ENCODE data around the gene OCLN.

OCLN gene

DNA sequence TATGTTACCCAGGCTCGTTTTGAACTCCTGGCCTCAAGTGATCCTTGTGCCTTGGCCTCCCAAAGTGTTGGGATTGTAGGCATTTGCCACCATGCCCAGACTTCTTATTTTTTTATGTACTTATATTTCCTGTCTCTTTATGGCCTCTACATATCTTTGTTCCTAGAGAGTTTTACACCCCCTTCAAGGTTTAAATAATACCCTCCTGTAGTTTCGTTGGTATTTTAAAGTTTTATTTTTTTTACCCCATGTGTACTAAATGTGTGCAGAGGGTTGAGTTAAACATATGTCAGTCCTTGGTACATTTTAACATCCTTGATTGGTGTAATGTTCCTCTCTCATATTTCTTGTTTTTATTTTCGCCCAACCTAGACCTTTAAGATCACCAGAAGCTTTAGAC, 29.4 kb downstream of the OCLN start:
- H3K27ac ChIP-seq (replicated peaks), result no peak overlapping the region

DNA sequence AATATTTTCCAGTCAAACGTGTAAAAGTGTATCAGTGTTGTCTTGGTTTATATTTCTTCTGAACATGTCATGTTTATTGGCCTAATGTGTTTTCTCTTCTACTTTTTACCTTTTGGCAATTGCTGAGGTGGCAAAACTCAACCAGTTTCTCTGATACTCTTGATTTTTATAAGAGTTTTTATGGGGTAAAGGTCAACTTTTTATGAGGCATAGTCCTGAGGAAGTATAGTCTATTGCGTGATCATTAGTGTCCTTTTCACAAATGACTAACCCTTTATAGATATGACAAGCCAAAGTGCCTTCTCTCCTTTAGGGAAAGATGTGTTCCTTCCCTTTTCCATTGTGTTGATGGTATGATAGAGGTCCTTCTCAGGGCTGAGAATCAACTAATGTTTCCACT, 32.9 kb downstream of the OCLN start:
- H3K4me3 ChIP-seq (replicated peaks; ENCODE audit: insufficient read depth, low read length), result no peak overlapping the region
- no peaks in the 10 kb centered on the region for H3K27me3 ChIP-seq (ENCODE audit: insufficient read depth, poor library complexity, severe bottlenecking)
- DNase-seq (ENCODE audit: low read depth in 1 of 2, low spot score in 1 of 2), result no peak
- TF ChIP-seq GABPA (IDR thresholded peaks at IDR 0.05; ENCODE audit: low read depth), result no peak
- no peak overlapping the region for H3K27ac ChIP-seq (replicated peaks)

More for the DNA sequence above, 29.4 kb downstream of the OCLN start:
- no peak overlapping the region for H3K4me3 ChIP-seq (replicated peaks; ENCODE audit: insufficient read depth, low read length)
- no peaks in the 10 kb centered on the region for H3K27me3 ChIP-seq (ENCODE audit: insufficient read depth, poor library complexity, severe bottlenecking)
- no peak for DNase-seq (ENCODE audit: low read depth in 1 of 2, low spot score in 1 of 2)
- TF ChIP-seq, protein P1, sequence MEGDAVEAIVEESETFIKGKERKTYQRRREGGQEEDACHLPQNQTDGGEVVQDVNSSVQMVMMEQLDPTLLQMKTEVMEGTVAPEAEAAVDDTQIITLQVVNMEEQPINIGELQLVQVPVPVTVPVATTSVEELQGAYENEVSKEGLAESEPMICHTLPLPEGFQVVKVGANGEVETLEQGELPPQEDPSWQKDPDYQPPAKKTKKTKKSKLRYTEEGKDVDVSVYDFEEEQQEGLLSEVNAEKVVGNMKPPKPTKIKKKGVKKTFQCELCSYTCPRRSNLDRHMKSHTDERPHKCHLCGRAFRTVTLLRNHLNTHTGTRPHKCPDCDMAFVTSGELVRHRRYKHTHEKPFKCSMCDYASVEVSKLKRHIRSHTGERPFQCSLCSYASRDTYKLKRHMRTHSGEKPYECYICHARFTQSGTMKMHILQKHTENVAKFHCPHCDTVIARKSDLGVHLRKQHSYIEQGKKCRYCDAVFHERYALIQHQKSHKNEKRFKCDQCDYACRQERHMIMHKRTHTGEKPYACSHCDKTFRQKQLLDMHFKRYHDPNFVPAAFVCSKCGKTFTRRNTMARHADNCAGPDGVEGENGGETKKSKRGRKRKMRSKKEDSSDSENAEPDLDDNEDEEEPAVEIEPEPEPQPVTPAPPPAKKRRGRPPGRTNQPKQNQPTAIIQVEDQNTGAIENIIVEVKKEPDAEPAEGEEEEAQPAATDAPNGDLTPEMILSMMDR (IDR thresholded peaks at IDR 0.05; ENCODE audit: insufficient read depth, low read length), result no peak
- TF ChIP-seq, protein P2, sequence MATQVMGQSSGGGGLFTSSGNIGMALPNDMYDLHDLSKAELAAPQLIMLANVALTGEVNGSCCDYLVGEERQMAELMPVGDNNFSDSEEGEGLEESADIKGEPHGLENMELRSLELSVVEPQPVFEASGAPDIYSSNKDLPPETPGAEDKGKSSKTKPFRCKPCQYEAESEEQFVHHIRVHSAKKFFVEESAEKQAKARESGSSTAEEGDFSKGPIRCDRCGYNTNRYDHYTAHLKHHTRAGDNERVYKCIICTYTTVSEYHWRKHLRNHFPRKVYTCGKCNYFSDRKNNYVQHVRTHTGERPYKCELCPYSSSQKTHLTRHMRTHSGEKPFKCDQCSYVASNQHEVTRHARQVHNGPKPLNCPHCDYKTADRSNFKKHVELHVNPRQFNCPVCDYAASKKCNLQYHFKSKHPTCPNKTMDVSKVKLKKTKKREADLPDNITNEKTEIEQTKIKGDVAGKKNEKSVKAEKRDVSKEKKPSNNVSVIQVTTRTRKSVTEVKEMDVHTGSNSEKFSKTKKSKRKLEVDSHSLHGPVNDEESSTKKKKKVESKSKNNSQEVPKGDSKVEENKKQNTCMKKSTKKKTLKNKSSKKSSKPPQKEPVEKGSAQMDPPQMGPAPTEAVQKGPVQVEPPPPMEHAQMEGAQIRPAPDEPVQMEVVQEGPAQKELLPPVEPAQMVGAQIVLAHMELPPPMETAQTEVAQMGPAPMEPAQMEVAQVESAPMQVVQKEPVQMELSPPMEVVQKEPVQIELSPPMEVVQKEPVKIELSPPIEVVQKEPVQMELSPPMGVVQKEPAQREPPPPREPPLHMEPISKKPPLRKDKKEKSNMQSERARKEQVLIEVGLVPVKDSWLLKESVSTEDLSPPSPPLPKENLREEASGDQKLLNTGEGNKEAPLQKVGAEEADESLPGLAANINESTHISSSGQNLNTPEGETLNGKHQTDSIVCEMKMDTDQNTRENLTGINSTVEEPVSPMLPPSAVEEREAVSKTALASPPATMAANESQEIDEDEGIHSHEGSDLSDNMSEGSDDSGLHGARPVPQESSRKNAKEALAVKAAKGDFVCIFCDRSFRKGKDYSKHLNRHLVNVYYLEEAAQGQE (IDR thresholded peaks at IDR 0.05; ENCODE audit: insufficient replicate concordance, low read depth), result no peak
- TF ChIP-seq POLR2AphosphoS5 (IDR thresholded peaks at IDR 0.05; ENCODE audit: low read depth) (no peak), GABPA (IDR thresholded peaks at IDR 0.05; ENCODE audit: low read depth) (no peak), SPI1 (IDR thresholded peaks at IDR 0.05; ENCODE audit: borderline replicate concordance, low read depth) (no peak)

DNA sequence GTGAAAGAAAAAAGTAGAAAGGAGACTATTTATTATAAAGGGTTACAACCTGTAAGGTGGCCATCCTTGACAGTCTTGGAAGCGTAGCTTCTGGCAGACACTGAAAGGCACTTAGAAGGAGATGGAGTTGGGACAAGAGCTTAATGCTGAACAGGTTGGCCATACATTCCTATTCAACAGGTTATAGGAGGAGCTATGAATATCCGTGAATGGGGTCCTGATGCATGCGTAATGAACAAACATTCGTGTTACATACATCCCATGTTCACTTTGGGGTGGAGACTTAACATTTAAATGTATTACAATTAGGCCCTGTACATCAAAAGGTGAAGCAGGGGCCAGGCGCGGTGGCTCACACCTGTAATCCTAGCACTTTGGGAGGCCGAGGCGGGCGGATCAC, 34.1 kb downstream of the OCLN start:
- no peak overlapping the region for H3K27ac ChIP-seq (replicated peaks)
- TF ChIP-seq, protein P1 (IDR thresholded peaks at IDR 0.05; ENCODE audit: insufficient read depth, low read length), result no peak
- no peak for TF ChIP-seq SPI1 (IDR thresholded peaks at IDR 0.05; ENCODE audit: borderline replicate concordance, low read depth)
- TF ChIP-seq GABPA (IDR thresholded peaks at IDR 0.05; ENCODE audit: low read depth), result no peak
- TF ChIP-seq, protein P2 (IDR thresholded peaks at IDR 0.05; ENCODE audit: insufficient replicate concordance, low read depth), result no peak
- TF ChIP-seq POLR2AphosphoS5 (IDR thresholded peaks at IDR 0.05; ENCODE audit: low read depth), result no peak
- H3K27me3 ChIP-seq (ENCODE audit: insufficient read depth, poor library complexity, severe bottlenecking), result no peaks in the 10 kb centered on the region
- no peak overlapping the region for H3K4me3 ChIP-seq (replicated peaks; ENCODE audit: insufficient read depth, low read length)
- no peak for DNase-seq (ENCODE audit: low read depth in 1 of 2, low spot score in 1 of 2)

DNA sequence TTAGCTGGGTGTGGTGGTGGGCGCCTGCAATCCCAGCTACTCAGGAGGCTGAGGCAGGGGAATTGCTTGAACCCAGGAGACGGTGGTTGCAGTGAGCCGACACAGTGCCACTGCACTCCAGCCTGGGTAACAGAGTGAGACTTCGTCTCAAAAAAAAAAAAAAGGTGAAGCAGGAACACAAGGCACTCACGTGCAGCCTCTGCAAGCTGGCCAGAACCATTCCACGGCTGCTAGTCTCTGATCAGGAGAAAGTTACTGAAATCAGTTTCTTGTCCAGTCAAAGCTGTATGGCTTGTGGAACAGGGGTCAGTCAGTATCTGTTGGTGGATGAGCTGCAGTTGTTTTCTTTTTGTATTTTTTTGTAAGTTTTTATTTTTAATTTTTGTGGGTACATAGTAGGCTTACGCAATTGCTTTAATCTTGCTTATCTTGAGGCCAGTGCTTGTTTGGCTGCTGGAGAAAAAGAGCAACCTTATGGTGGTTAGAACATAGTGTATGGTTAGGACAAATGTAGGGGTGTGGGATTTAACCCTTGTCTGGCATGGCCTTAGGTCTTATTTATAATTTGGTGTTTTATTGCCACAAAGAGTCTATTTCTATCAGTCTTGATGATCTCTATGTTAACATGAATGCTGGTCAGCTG, 34.7 kb downstream of the OCLN start:
- no peak overlapping the region for H3K27ac ChIP-seq (replicated peaks)
- H3K4me3 ChIP-seq (replicated peaks; ENCODE audit: insufficient read depth, low read length), result no peak overlapping the region
- H3K27me3 ChIP-seq (ENCODE audit: insufficient read depth, poor library complexity, severe bottlenecking), result no peaks in the 10 kb centered on the region
- no peak for DNase-seq (ENCODE audit: low read depth in 1 of 2, low spot score in 1 of 2)
- TF ChIP-seq, protein P2 (IDR thresholded peaks at IDR 0.05; ENCODE audit: insufficient replicate concordance, low read depth), result no peak
- no peak for TF ChIP-seq SPI1 (IDR thresholded peaks at IDR 0.05; ENCODE audit: borderline replicate concordance, low read depth)
- TF ChIP-seq POLR2AphosphoS5 (IDR thresholded peaks at IDR 0.05; ENCODE audit: low read depth), result no peak
- TF ChIP-seq, protein P1 (IDR thresholded peaks at IDR 0.05; ENCODE audit: insufficient read depth, low read length), result no peak
- no peak for TF ChIP-seq GABPA (IDR thresholded peaks at IDR 0.05; ENCODE audit: low read depth)

All from HL-60 (cell line).